A549 (cell line): ENCODE results near the gene SUFU. TPM values are rescaled to one million over a fixed set of nuclear protein-coding genes. Genes with fewer than 3 reads are reported as not detected.

Experiments used
- ATAC-seq, 2 experiments: fragments of 200-7000 bp in 1 of 2; fragments of >200 bp in 1 of 2; cut with Nextera tagmentation in 1 of 2; cut with Tn5 transposase in 1 of 2; 3 replicates each; pipeline versions ENCODE4 v1.8.0 to v1.9.1; 2018 to 2020; ENCODE audit warnings: mild to moderate bottlenecking in 1 of 2, moderate library complexity in 1 of 2
- CTCF ChIA-PET: fragments of 300-600 bp; sonication (Branson Sonifier 250); formaldehyde crosslinking; extraction: SDS; loops from one replicate; lab custom pipeline; 2021; ENCODE audit warnings: antibody characterized with exemption, inconsistent platforms; lab: Yijun Ruan, JAX
- POLR2A ChIA-PET: fragments of 350-600 bp; formaldehyde crosslinking; extraction: SDS; loops from one replicate; lab custom pipeline; 2021; ENCODE audit warnings: antibody characterized with exemption, inconsistent platforms; lab: Yijun Ruan, JAX
- DNase-seq, 2 experiments: peaks; one replicate each; pipeline versions ENCODE4 v3.0.0 to v3.0.0-alpha.2; 2011 to 2016; ENCODE audit warnings: low read depth in 1 of 2, low spot score in 1 of 2
- FAIRE-seq: peaks from 2 replicates; lab custom pipeline; 2011; peaks lifted over from hg19 to GRCh38; lab: Jason Lieb, UNC
- H3K27ac ChIP-seq, 2 experiments: fragments of >200 bp; sonication (Bioruptor Twin); formaldehyde crosslinking; 3 replicates each; pipeline ENCODE4 v1.5.1; 2016 to 2017
- H3K4me1 ChIP-seq: fragments of >200 bp; sonication (Bioruptor Twin); formaldehyde crosslinking; 3 replicates; pipeline ENCODE4 v1.6.1; 2016
- H3K4me2 ChIP-seq: fragments of >200 bp; sonication (Bioruptor Twin); formaldehyde crosslinking; 3 replicates; pipeline ENCODE4 v1.6.1; 2016
- H3K4me3 ChIP-seq: fragments of >200 bp; sonication (Bioruptor Twin); formaldehyde crosslinking; 3 replicates; pipeline ENCODE4 v1.5.1; 2016
- H3K9me3 ChIP-seq: fragments of >200 bp; sonication (Bioruptor Twin); formaldehyde crosslinking; 3 replicates; pipeline ENCODE4 v1.6.1; 2016
- BHLHE40 ChIP-seq: IDR thresholded peaks from 2 replicates; pipeline ENCODE4 v1.6.1; 2012; ENCODE audit warnings: low read depth, low read length, inconsistent platforms
- CBX2 ChIP-seq: fragments of 200-600 bp; sonication (generic); IDR thresholded peaks from 2 replicates; pipeline ENCODE4 v1.6.1; 2016; ENCODE audit warnings: low read depth, mild to moderate bottlenecking, borderline replicate concordance
- CBX8 ChIP-seq: fragments of 200-600 bp; sonication (generic); IDR thresholded peaks from 2 replicates; pipeline ENCODE4 v1.6.1; 2016
- CEBPB ChIP-seq, 2 experiments: fragments of >200 bp in 1 of 2; sonication (Bioruptor Twin) in 1 of 2; formaldehyde crosslinking in 1 of 2; IDR thresholded peaks; 2 replicates each; pipeline ENCODE4 v1.6.1; 2012 to 2016
- EHF ChIP-seq: fragments of 250-450 bp; sonication (Bioruptor Pico); IDR thresholded peaks from 2 replicates; pipeline ENCODE4 v1.5.0; 2020; ENCODE audit warnings: mild to moderate bottlenecking
- EHMT2 ChIP-seq: fragments of 200-600 bp; sonication (generic); IDR thresholded peaks from 2 replicates; pipeline ENCODE4 v1.6.1; 2016; ENCODE audit warnings: antibody characterized with exemption, low read depth, mild to moderate bottlenecking, moderate library complexity
- FOSL2 ChIP-seq, 2 experiments: fragments of 450-650 bp in 1 of 2; fragments of >200 bp in 1 of 2; sonication (Bioruptor Twin) in 1 of 2; formaldehyde crosslinking; IDR thresholded peaks; 2 replicates each; pipeline versions ENCODE4 v1.5.0 to v1.6.1; 2016 to 2020; ENCODE audit warnings: mild to moderate bottlenecking in 1 of 2, moderate library complexity in 1 of 2
- HEYL ChIP-seq: fragments of 250-450 bp; sonication (Bioruptor Pico); IDR thresholded peaks from 2 replicates; pipeline ENCODE4 v1.8.0; 2021; ENCODE audit warnings: mild to moderate bottlenecking, moderate library complexity
- HOXB5 ChIP-seq: fragments of 250-450 bp; sonication (Bioruptor Pico); IDR thresholded peaks from 2 replicates; pipeline ENCODE4 v1.5.0; 2020; ENCODE audit warnings: mild to moderate bottlenecking, moderate library complexity
- JUN ChIP-seq, 2 experiments: fragments of >200 bp; sonication (Bioruptor Twin); formaldehyde crosslinking; IDR thresholded peaks; 2 replicates in 1 of 2; 3 replicates in 1 of 2; pipeline ENCODE4 v1.6.1; 2016 to 2017
- JUNB ChIP-seq: fragments of >200 bp; sonication (Bioruptor Twin); formaldehyde crosslinking; IDR thresholded peaks from 2 replicates; pipeline ENCODE4 v1.6.1; 2016
- MAFK ChIP-seq: fragments of 450-650 bp; IDR thresholded peaks from 2 replicates; pipeline ENCODE4 v1.6.1; 2014; ENCODE audit not compliant: partially characterized antibody
- MAZ ChIP-seq: fragments of 150-350 bp; IDR thresholded peaks from 2 replicates; pipeline ENCODE4 v1.6.1; 2014; ENCODE audit warnings: antibody characterized with exemption, low read depth, low read length, borderline replicate concordance
- MYC ChIP-seq: IDR thresholded peaks from 2 replicates; pipeline ENCODE4 v1.6.1; 2012; ENCODE audit warnings: mild to moderate bottlenecking, inconsistent platforms, low read length, improper control_type of control experiment, borderline replicate concordance
- NPAS2 ChIP-seq: fragments of 250-450 bp; sonication (Bioruptor Pico); IDR thresholded peaks from 2 replicates; pipeline ENCODE4 v1.8.0; 2022; ENCODE audit warnings: mild to moderate bottlenecking, moderate library complexity, borderline replicate concordance
- NR3C1 ChIP-seq: fragments of >200 bp; sonication (Bioruptor Twin); formaldehyde crosslinking; IDR thresholded peaks from 3 replicates; pipeline ENCODE4 v1.6.1; 2017
- POLR2A ChIP-seq: IDR thresholded peaks from 2 replicates; pipeline ENCODE4 v1.6.1; 2012; ENCODE audit warnings: mild to moderate bottlenecking, low read length
- RAD21 ChIP-seq, 2 experiments: fragments of >200 bp in 1 of 2; sonication (Bioruptor Twin) in 1 of 2; formaldehyde crosslinking in 1 of 2; IDR thresholded peaks in 1 of 2; conservative IDR thresholded peaks in 1 of 2; 2 replicates in 1 of 2; 3 replicates in 1 of 2; pipeline ENCODE4 v1.6.1; 2012 to 2018; ENCODE audit warnings: inconsistent platforms in 1 of 2
- RFX5 ChIP-seq: fragments of 450-650 bp; IDR thresholded peaks from 2 replicates; pipeline ENCODE4 v1.7.1; 2014; ENCODE audit warnings: antibody characterized with exemption, mild to moderate bottlenecking, moderate library complexity
- SMC3 ChIP-seq: fragments of >200 bp; sonication (Bioruptor Twin); formaldehyde crosslinking; IDR thresholded peaks from 3 replicates; pipeline ENCODE4 v1.6.1; 2018; ENCODE audit warnings: inconsistent platforms
- TFCP2L1 ChIP-seq: fragments of 250-450 bp; sonication (Bioruptor Pico); IDR thresholded peaks from 2 replicates; pipeline ENCODE4 v1.5.0; 2021; ENCODE audit warnings: mild to moderate bottlenecking
- ZC3H11A ChIP-seq: fragments of 450-650 bp; IDR thresholded peaks from 2 replicates; pipeline ENCODE4 v1.6.1; 2014; ENCODE audit warnings: antibody characterized with exemption, mild to moderate bottlenecking
- ZFP36 ChIP-seq: fragments of 450-650 bp; IDR thresholded peaks from 2 replicates; pipeline ENCODE4 v1.6.1; 2014; ENCODE audit warnings: borderline replicate concordance; ENCODE audit not compliant: partially characterized antibody
- ZSCAN20 ChIP-seq: fragments of 250-450 bp; sonication (Bioruptor Pico); IDR thresholded peaks from 2 replicates; pipeline ENCODE4 v1.8.0; 2022; ENCODE audit warnings: mild to moderate bottlenecking, moderate library complexity
- WGBS: methylation state at CpG from one replicate; pipeline ENCODE4 v1.1.6; 2017; ENCODE audit errors: missing lambda C conversion rate; 5-methylcytosine and 5-hydroxymethylcytosine counted together
- polyA plus RNA-seq, 4 experiments: library from polyadenylated mRNA; depleted of rRNA in 3 of 4; stranded (reverse); fragments of >200 nt; fragmentation: RNase III in 1 of 4; extraction: RNeasy Plus Mini Kit Qiagen cat#74134 plus additional on column Dnase treatment in 1 of 4; gene quantifications; 2 replicates in 3 of 4; 3 replicates in 1 of 4; pipeline ENCODE4 v1.2.3, GENCODE V29; 2011 to 2017
- TF ChIP-seq, protein P1 (sequence below): fragments of >200 bp; sonication (Bioruptor Twin); formaldehyde crosslinking; IDR thresholded peaks from 3 replicates; pipeline ENCODE4 v1.6.1; 2016
- TF ChIP-seq, protein P2 (sequence below): fragments of 250-450 bp; sonication (Bioruptor Pico); IDR thresholded peaks from 2 replicates; pipeline ENCODE4 v1.5.0; 2020; ENCODE audit warnings: low read depth, mild to moderate bottlenecking, moderate library complexity
- TF ChIP-seq, protein P3 (sequence below): IDR thresholded peaks from 2 replicates; pipeline ENCODE4 v1.6.1; 2012
- TF ChIP-seq, protein P4 (sequence below): IDR thresholded peaks from 2 replicates; pipeline ENCODE4 v1.6.1; 2012

SUFU gene
- polyA plus RNA-seq, 2 of the 4 experiments (the other 2 are of a cell fraction) = 3.7 to 5.5 TPM

DNA sequence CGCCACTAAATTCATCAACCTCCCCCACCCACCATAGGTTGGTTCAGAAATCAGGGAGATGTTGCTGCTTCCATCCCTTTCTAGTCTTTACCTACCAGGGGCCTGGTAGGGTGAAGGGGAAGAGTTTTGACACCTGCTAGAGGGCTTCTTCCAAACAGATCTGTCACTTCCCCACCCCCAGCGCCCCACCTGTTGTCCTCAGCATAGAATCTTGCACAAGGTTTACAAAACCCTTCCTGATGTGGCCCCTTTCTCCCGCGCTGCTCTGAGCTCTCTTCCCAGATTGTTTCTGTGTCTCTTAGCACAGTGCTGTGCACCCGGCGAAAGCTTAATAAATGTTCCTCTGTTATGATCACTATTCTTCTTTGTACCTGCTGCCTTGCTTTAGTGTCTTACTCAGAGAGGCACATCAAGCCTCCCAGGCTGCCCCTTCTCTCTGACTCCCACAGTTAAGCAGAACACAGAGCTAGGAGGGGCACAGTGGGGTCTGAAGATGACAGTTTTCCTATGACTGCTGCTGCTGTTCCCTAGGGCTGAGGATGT lies 41.2 kb upstream of the SUFU start:
- Histone ChIP-seq H3K4me3 (no peak overlapping the region), H3K4me1 (peaks cover 11% of the 10 kb centered on the region), H3K9me3 (no peaks in the 10 kb centered on the region), H3K4me2 (no peak overlapping the region), H3K27ac (no peak overlapping the region)
- no peak for FAIRE-seq
- TF ChIP-seq, protein P1, sequence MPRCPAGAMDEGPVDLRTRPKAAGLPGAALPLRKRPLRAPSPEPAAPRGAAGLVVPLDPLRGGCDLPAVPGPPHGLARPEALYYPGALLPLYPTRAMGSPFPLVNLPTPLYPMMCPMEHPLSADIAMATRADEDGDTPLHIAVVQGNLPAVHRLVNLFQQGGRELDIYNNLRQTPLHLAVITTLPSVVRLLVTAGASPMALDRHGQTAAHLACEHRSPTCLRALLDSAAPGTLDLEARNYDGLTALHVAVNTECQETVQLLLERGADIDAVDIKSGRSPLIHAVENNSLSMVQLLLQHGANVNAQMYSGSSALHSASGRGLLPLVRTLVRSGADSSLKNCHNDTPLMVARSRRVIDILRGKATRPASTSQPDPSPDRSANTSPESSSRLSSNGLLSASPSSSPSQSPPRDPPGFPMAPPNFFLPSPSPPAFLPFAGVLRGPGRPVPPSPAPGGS = no peak
- TF ChIP-seq HOXB5 (no peak), POLR2A (no peak), RAD21 (conservative IDR thresholded peaks at IDR 0.05 in 1 of 2, IDR thresholded peaks at IDR 0.05 in 1 of 2) (no peak), MAFK (no peak), FOSL2 (IDR thresholded peaks at IDR 0.05) (no peak), FOSL2 (CRISPR knock-in tag; IDR thresholded peaks at IDR 0.05) (no peak), EHF (no peak), MAZ (no peak), SMC3 (no peak), MYC (no peak), CEBPB (IDR thresholded peaks at IDR 0.05) (no peak), CBX2 (no peak), HEYL (CRISPR knock-in tag) (no peak), BHLHE40 (no peak), ZFP36 (no peak), ZSCAN20 (CRISPR knock-in tag) (no peak), TFCP2L1 (CRISPR knock-in tag) (no peak), JUNB (no peak)
- TF ChIP-seq, protein P2, sequence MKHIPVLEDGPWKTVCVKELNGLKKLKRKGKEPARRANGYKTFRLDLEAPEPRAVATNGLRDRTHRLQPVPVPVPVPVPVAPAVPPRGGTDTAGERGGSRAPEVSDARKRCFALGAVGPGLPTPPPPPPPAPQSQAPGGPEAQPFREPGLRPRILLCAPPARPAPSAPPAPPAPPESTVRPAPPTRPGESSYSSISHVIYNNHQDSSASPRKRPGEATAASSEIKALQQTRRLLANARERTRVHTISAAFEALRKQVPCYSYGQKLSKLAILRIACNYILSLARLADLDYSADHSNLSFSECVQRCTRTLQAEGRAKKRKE (CRISPR knock-in tag) = no peak
- TF ChIP-seq, protein P3, sequence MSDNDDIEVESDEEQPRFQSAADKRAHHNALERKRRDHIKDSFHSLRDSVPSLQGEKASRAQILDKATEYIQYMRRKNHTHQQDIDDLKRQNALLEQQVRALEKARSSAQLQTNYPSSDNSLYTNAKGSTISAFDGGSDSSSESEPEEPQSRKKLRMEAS = no peak
- ChIA-PET POLR2A (interaction anchor here (1.4 kb wide), 1 partner anchor 12 kb away, joined by 9 read pairs; the partner anchor contains the start of gene C10orf95), CTCF (interaction anchor here (0.9 to 10.9 kb wide), 13 partner anchors 9 to 293 kb away, joined by 3 to 84 read pairs (median 5); partner anchors contain the start of gene C10orf95)
- DNase-seq = no peak
- 86% methylated on average over 6 of the region's 6 CpGs for WGBS
- ATAC-seq = no peak

DNA sequence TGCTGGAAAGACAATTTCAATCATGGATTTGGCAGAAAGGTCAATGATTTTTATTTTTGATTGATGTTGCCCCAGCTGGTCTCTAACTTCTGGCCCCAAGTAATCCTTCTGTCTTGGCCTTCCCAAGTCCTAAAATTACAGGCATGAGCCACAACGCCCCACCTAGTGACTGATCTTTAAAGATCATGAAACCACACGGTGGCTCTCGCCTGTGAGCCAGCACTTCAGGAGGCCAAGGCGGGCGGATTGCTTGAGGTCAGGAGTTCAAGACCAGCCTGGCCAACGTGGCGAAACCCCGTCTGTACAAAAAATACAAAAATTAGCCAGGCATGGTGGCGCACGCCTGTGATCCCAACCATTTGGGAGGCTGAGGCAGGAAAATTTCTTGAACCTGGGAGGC lies 39.8 kb upstream of the SUFU start:
- peaks cover 11% of the 10 kb centered on the region for H3K4me1 ChIP-seq
- no peak for TF ChIP-seq CBX8
- FAIRE-seq (no peak), ATAC-seq (no peak), DNase-seq (no peak)
- no peak overlapping the region for H3K4me2 ChIP-seq
- no peaks in the 10 kb centered on the region for H3K9me3 ChIP-seq
- 78% methylated on average over 10 of the region's 10 CpGs for WGBS
- no peak overlapping the region for H3K27ac ChIP-seq
- no peak overlapping the region for H3K4me3 ChIP-seq
- CTCF ChIA-PET = interaction anchor here (0.9 to 10.9 kb wide), 3 partner anchors 13 to 256 kb away, joined by 3 to 84 read pairs (median 7); partner anchors contain the start of gene C10orf95
- POLR2A ChIA-PET = interaction anchor here (0.7 kb wide), 1 partner anchor 40 kb away, joined by 4 read pairs; the partner anchor contains the start of gene SUFU

DNA sequence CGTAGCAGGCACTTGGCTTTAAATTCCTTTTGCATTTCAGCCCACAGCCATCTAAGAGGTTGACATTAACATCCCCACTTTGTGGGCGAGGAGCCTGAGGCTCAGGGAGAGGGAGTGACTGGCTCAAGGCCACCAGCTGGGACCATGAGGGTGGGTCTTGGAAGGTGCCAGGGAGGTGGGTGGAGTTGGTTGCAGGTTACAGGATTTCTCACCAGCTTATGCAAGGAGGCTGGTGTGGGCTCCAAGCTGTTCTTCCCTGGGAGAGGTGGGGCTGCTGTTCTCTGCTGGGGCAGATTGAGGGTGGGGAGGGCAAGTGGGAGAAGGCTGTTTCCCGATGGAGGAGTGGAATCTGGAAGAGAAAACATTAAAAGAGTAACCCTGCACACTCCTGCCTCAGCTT lies 38.3 kb upstream of the SUFU start:
- POLR2A ChIA-PET = interaction anchor here (0.8 kb wide), 1 partner anchor 15 kb away, joined by 4 read pairs; no protein-coding TSS in a partner anchor
- H3K4me1 ChIP-seq = peaks cover 11% of the 10 kb centered on the region
- no peak overlapping the region for H3K27ac ChIP-seq
- H3K4me2 ChIP-seq = no peak overlapping the region
- CTCF ChIA-PET = interaction anchor here (0.9 to 10.9 kb wide), 9 partner anchors 13 to 234 kb away, joined by 3 to 84 read pairs (median 5); partner anchors contain the start of gene C10orf95
- FAIRE-seq (no peak), DNase-seq (no peak), ATAC-seq (no peak)
- TF ChIP-seq CBX2 (no peak), NPAS2 (no peak), NR3C1 (no peak), EHMT2 (no peak), FOSL2 (IDR thresholded peaks at IDR 0.05) (no peak), FOSL2 (CRISPR knock-in tag; IDR thresholded peaks at IDR 0.05) (no peak), ZC3H11A (no peak), JUN (IDR thresholded peaks at IDR 0.05) (no peak), TFCP2L1 (CRISPR knock-in tag) (no peak), RFX5 (no peak), ZSCAN20 (CRISPR knock-in tag) (no peak)
- TF ChIP-seq, protein P4, sequence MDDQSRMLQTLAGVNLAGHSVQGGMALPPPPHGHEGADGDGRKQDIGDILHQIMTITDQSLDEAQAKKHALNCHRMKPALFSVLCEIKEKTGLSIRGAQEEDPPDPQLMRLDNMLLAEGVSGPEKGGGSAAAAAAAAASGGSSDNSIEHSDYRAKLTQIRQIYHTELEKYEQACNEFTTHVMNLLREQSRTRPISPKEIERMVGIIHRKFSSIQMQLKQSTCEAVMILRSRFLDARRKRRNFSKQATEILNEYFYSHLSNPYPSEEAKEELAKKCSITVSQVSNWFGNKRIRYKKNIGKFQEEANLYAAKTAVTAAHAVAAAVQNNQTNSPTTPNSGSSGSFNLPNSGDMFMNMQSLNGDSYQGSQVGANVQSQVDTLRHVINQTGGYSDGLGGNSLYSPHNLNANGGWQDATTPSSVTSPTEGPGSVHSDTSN = no peak
- no peak overlapping the region for H3K4me3 ChIP-seq
- WGBS = 64% methylated on average over 3 of the region's 3 CpGs
- no peaks in the 10 kb centered on the region for H3K9me3 ChIP-seq
